Ovary (tissue), 10 donors: ENCODE measurements around the gene KLHL3. TPM values are rescaled to one million over a fixed set of nuclear protein-coding genes. Genes with fewer than 3 reads are reported as not detected.

Source experiments
- DNase-seq, 5 donors: peaks; one replicate each; pipeline ENCODE4 v3.0.0-alpha.2; 2019 to 2020
- H3K27ac ChIP-seq, 2 donors: fragments of 200-600 bp; one replicate each; pipeline versions ENCODE4 v1.5.1 to v1.8.0; 2019 to 2022
- H3K27me3 ChIP-seq: fragments of 200-600 bp; one replicate; pipeline ENCODE4 v1.8.0; 2022
- H3K36me3 ChIP-seq: fragments of 200-600 bp; sonication (generic); one replicate; pipeline ENCODE4 v1.5.1; 2019
- H3K4me1 ChIP-seq: one replicate; pipeline ENCODE4 v1.8.1; 2013; ENCODE audit warnings: mild to moderate bottlenecking, moderate library complexity; ENCODE audit not compliant: insufficient read depth
- H3K4me3 ChIP-seq: fragments of 200-600 bp; sonication (generic); one replicate; pipeline ENCODE4 v1.5.1; 2017
- H3K9me3 ChIP-seq, 2 donors: fragments of 200-600 bp in 1 of 2; sonication (generic) in 1 of 2; one replicate each; pipeline versions ENCODE4 v1.5.1 to v1.8.1; 2013 to 2019; ENCODE audit warnings: mild to moderate bottlenecking in 1 of 2, moderate library complexity in 1 of 2
- EP300 ChIP-seq: sonication (generic); formaldehyde crosslinking; IDR thresholded peaks from one replicate; pipeline ENCODE4 v1.6.1; 2017; ENCODE audit warnings: antibody characterized with exemption
- POLR2A ChIP-seq: fragments of 450-650 bp; IDR thresholded peaks from one replicate; pipeline ENCODE4 v1.6.1; 2017; ENCODE audit warnings: antibody characterized with exemption, mild to moderate bottlenecking, moderate library complexity
- WGBS, 3 donors: extraction: QIAGEN DNeasy Blood & Tissue Kit in 1 of 3; methylation state at CpG; one replicate each; pipeline versions ENCODE4 v1.1.5 to v1.1.7; 2013 to 2017; 5-methylcytosine and 5-hydroxymethylcytosine counted together
- intact Hi-C, 4 donors: fragments of 100-400 bp; cut with DNase I; formaldehyde crosslinking; loops; one replicate each; pipeline versions ENCODE4 v1.11.0 to v1.15.1; 2022 to 2023
- long read RNA-seq, 3 donors: library from polyadenylated mRNA in 2 of 3; unstranded in 2 of 3; transcript quantifications; one replicate each; pipeline ENCODE4 v2.0.0 and lab custom pipeline, GENCODE V29; 2021 to 2026
- polyA plus RNA-seq, 2 donors: library from polyadenylated mRNA; stranded (reverse); fragments of 200-250 nt in 1 of 2; fragments of 350-450 nt in 1 of 2; fragmentation: Illumina TruSeq in 1 of 2; extraction: RNeasy Lipid Tissue Mini Kit (QIAGEN cat#74804) in 1 of 2; gene quantifications; one replicate each; pipeline ENCODE4 v1.2.3, GENCODE V29; 2013 to 2014
- total RNA-seq, 7 donors: library from RNA; depleted of rRNA in 2 of 7; stranded (reverse); fragments of >200 nt in 2 of 7; fragmentation: NEBNext Ultra II Directional in 3 of 7; extraction: Animal tissue kit (Norgen Biotek cat#: 25700) in 3 of 7; gene quantifications; one replicate each; pipeline versions ENCODE4 v1.1.0 to v1.2.4, GENCODE V29; 2016 to 2023
- TF ChIP-seq, protein P1 (sequence below), 3 donors: fragments of 450-650 bp in 2 of 3; fragments of 200-600 bp in 1 of 3; IDR thresholded peaks; one replicate each; pipeline versions ENCODE4 v1.5.1 to v1.8.0; 2016 to 2022; ENCODE audit warnings: antibody characterized with exemption in 3 of 3, mild to moderate bottlenecking in 1 of 3
- donor health status: DM: no; HTN: no; CAD: no; lungs with moderate emphysema.
- donor health status: DM: no; HTN: no; CAD: no.
- donor health status: Bipolar disorder and iron deficiency.
- donor health status: DM: yes; HTN: yes; CAD: no.
- donor health status: DM: no; HTN: no; CAD: no.
- donor health status: DM: yes; HTN: yes; CAD: no.

Gene KLHL3, protein sequence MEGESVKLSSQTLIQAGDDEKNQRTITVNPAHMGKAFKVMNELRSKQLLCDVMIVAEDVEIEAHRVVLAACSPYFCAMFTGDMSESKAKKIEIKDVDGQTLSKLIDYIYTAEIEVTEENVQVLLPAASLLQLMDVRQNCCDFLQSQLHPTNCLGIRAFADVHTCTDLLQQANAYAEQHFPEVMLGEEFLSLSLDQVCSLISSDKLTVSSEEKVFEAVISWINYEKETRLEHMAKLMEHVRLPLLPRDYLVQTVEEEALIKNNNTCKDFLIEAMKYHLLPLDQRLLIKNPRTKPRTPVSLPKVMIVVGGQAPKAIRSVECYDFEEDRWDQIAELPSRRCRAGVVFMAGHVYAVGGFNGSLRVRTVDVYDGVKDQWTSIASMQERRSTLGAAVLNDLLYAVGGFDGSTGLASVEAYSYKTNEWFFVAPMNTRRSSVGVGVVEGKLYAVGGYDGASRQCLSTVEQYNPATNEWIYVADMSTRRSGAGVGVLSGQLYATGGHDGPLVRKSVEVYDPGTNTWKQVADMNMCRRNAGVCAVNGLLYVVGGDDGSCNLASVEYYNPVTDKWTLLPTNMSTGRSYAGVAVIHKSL
- total RNA-seq (10 to 100 TPM in 2 of 7 donors, 1 to 10 TPM in 5; 5.0 to 15.7 (median 8.7) TPM), polyA plus RNA-seq (10 to 100 TPM in 1 of 2 donors, 1 to 10 TPM in 1; 2.9 to 11.5 TPM)
- long read RNA-seq, donor 1, full-length matches to known transcripts, result 2 of 11 reads
- long read RNA-seq, donor 1, partial matches to known transcripts, result 1 of 11 reads
- long read RNA-seq, donor 1, other reads (novel, unspliced or antisense), result 8 of 11 reads
- long read RNA-seq, donor 2, result 0 reads
- long read RNA-seq, donor 3, result 0 reads

DNA sequence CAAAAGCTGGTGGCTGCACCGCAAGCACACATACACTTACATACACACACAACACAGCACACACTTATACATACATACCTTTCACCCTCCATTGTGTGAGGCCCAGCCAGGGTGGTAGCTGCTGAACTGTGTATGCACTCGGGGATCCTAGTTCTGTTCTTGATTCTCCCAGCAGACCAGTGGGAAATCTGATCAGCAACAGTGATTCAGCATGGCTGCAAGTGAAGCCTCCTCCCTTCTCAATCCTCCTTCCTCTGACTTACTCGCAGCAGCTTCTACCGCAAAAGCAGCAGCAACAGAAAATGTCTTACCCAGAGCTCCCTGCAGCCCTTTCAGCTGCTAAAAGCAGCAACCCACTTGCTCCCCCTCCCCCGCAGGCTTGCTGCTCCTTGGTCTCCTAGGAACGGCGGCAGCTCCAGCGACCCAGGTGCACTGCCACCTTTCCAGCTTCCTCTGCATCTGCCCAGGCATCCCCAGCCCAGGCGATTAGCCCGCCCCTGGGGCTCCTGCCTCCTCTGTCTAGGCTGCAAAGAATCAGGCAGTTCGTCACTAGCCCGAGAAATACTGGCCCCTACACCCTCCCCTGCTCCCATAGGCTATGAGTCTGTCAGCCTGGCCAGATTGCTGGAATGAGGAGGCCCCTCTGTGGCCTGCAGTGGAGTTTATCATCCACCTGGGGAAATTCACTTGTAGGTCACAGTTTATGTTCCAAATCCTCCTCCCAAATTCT, at the start of gene KLHL3:
KLHL3 (minus strand) TSS at position 535 of the 730 bp plus-strand sequence; CDS start at position 92, 443 bp downstream.
- H3K36me3 ChIP-seq, result no peaks in the 10 kb centered on the region
- H3K4me3 ChIP-seq, result peak within 1 kb of the TSS; percentile 31
- peaks cover 2% of the 10 kb centered on the region for H3K4me1 ChIP-seq
- H3K27me3 ChIP-seq, result no peaks in the 10 kb centered on the region
- WGBS, 3 donors, result 1% methylated on average over 12 of the region's 12 CpGs
- no peak within 1 kb of the TSS for H3K27ac ChIP-seq
- peak; percentile 19 to 47 (median 41) for DNase-seq
- no peaks in the 10 kb centered on the region for H3K9me3 ChIP-seq
- TF ChIP-seq EP300 (no peak), POLR2A (no peak)
- TF ChIP-seq, protein P1, sequence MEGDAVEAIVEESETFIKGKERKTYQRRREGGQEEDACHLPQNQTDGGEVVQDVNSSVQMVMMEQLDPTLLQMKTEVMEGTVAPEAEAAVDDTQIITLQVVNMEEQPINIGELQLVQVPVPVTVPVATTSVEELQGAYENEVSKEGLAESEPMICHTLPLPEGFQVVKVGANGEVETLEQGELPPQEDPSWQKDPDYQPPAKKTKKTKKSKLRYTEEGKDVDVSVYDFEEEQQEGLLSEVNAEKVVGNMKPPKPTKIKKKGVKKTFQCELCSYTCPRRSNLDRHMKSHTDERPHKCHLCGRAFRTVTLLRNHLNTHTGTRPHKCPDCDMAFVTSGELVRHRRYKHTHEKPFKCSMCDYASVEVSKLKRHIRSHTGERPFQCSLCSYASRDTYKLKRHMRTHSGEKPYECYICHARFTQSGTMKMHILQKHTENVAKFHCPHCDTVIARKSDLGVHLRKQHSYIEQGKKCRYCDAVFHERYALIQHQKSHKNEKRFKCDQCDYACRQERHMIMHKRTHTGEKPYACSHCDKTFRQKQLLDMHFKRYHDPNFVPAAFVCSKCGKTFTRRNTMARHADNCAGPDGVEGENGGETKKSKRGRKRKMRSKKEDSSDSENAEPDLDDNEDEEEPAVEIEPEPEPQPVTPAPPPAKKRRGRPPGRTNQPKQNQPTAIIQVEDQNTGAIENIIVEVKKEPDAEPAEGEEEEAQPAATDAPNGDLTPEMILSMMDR (IDR thresholded peaks at IDR 0.05), result no peak
- intact Hi-C loops, result loop anchor here in 1 of 4 donors (5.0 kb wide), 1 partner anchor 78 kb away; no protein-coding TSS in a partner anchor

DNA sequence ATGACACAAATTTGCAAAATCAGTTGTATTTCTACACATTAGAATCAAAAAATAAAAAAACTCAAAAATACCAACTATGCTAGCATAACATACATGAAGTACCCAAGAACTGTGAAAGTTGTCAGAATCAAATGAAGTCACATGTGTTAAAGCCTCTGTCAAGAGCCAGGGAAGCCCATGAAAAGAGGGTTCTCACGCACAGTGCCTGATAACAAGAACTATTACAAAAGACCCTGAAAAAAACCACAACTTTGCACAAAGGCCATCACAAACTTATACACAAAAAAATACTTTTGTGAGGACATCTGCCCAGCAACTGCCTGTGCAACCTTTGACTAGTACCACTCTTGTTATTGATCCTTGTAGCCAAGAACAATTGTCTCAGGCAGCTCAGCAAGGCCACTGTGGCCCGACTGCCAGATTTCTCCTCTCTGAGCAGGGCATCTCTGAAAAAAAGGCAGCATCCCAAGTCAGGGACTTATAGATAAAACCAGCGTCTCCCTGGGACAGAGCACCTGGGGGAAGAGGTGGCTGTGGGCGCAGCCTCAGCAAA, 47.2 kb upstream of the KLHL3 start:
- Histone ChIP-seq H3K4me1 (no peaks in the 10 kb centered on the region), H3K9me3 (no peaks in the 10 kb centered on the region), H3K27me3 (no peaks in the 10 kb centered on the region), H3K27ac (no peak overlapping the region), H3K36me3 (no peaks in the 10 kb centered on the region), H3K4me3 (no peak overlapping the region)
- 64 to 80% (median 69%) methylated on average over 4 of the region's 4 CpGs for WGBS, 3 donors
- TF ChIP-seq POLR2A, result no peak
- TF ChIP-seq, protein P1 (IDR thresholded peaks at IDR 0.05), result no peak
- TF ChIP-seq EP300, result no peak
- no peak for DNase-seq
- intact Hi-C loops, result loop anchor here in 1 of 4 donors (5.0 kb wide), 1 partner anchor 349 kb away; no protein-coding TSS in a partner anchor

DNA sequence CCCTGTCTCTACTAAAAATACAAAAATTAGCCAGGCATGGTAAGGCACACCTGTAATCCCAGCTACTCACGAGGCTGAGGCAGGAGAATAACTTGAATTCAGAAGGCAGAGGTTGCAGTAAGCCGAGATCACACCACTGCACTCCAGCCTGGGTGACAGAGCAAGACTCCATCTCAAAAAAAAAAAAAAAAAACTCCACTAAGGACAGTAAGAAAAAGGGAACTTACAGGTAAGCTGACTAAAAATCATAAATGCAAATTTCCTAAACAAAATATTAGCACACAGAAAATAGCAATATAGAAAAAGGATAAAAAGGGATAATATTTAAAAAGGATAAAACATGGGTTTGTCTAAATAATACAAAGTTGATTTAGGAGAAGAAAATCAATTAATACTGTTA, 46.2 kb upstream of the KLHL3 start:
- H3K4me3 ChIP-seq, result no peak overlapping the region
- TF ChIP-seq, protein P1 (IDR thresholded peaks at IDR 0.05), result no peak
- TF ChIP-seq POLR2A (no peak), EP300 (no peak)
- intact Hi-C loops, result loop anchor here in 1 of 4 donors (5.0 kb wide), 1 partner anchor 350 kb away; no protein-coding TSS in a partner anchor
- no peak overlapping the region for H3K27ac ChIP-seq
- no peaks in the 10 kb centered on the region for H3K4me1 ChIP-seq
- WGBS, 3 donors, result 94 to 98% (median 97%) methylated on average over 2 of the region's 2 CpGs
- no peaks in the 10 kb centered on the region for H3K36me3 ChIP-seq
- DNase-seq, result no peak
- H3K9me3 ChIP-seq, result no peaks in the 10 kb centered on the region
- no peaks in the 10 kb centered on the region for H3K27me3 ChIP-seq
